ENCODE data around the gene FBXO10. TPM values are rescaled to one million over a fixed set of nuclear protein-coding genes. Genes with fewer than 3 reads are reported as not detected.

FBXO10 gene
- total and polyA plus RNA-seq, 9 donors = 3.0 to 7.2 (median 4.7) TPM

- no peak for DNase-seq
- no peaks in the 10 kb centered on the region for H3K4me1 ChIP-seq (ENCODE audit: insufficient read depth)
- H3K4me3 ChIP-seq = no peak overlapping the region
- H3K9me3 ChIP-seq = no peaks in the 10 kb centered on the region
- 52 to 60% (median 53%) methylated on average over 1 of the region's 1 CpG for WGBS, 3 donors
- no peak overlapping the region for H3K27ac ChIP-seq
- no peaks in the 10 kb centered on the region for H3K27me3 ChIP-seq
- H3K36me3 ChIP-seq = no peaks in the 10 kb centered on the region
- TF ChIP-seq EP300 (IDR thresholded peaks at IDR 0.05) (no peak), POLR2A (IDR thresholded peaks at IDR 0.05) (no peak), CTCF (IDR thresholded peaks at IDR 0.05) (no peak)
- intact Hi-C loops (cut with DNase I) = loop anchor here in 1 of 4 donors (5.0 kb wide), 1 partner anchor 232 kb away; no protein-coding TSS in a partner anchor
Observed at GRCh38 chr9:37550781-37551180, 25.4 kb downstream of the FBXO10 start.

- intact Hi-C loops (cut with DNase I) = no loop called here
- no peak for DNase-seq
- H3K4me1 ChIP-seq (ENCODE audit: insufficient read depth) = no peaks in the 10 kb centered on the region
- no peaks in the 10 kb centered on the region for H3K27me3 ChIP-seq
- TF ChIP-seq CTCF (IDR thresholded peaks at IDR 0.05) = no peak
- TF ChIP-seq POLR2A (IDR thresholded peaks at IDR 0.05) = no peak
- no peak for TF ChIP-seq EP300 (IDR thresholded peaks at IDR 0.05)
- H3K4me3 ChIP-seq = no peak overlapping the region
- H3K36me3 ChIP-seq = no peaks in the 10 kb centered on the region
- no peak overlapping the region for H3K27ac ChIP-seq
- no peaks in the 10 kb centered on the region for H3K9me3 ChIP-seq
Observed at GRCh38 chr9:37549527-37549926, 26.7 kb downstream of the FBXO10 start.

GRCh38 chr9:37547328-37547878 is 28.8 kb downstream of the FBXO10 start:
- Histone ChIP-seq H3K4me3 (no peak overlapping the region), H3K27ac (no peak overlapping the region), H3K9me3 (no peaks in the 10 kb centered on the region), H3K4me1 (ENCODE audit: insufficient read depth) (no peaks in the 10 kb centered on the region), H3K27me3 (no peaks in the 10 kb centered on the region), H3K36me3 (no peaks in the 10 kb centered on the region)
- intact Hi-C loops (cut with DNase I) = no loop called here
- 93 to 96% (median 95%) methylated on average over 5 of the region's 5 CpGs for WGBS, 3 donors
- no peak for DNase-seq
- TF ChIP-seq POLR2A (IDR thresholded peaks at IDR 0.05) (no peak), EP300 (IDR thresholded peaks at IDR 0.05) (no peak), CTCF (IDR thresholded peaks at IDR 0.05) (no peak)

- Histone ChIP-seq H3K36me3 (no peaks in the 10 kb centered on the region), H3K27ac (no peak overlapping the region), H3K9me3 (no peaks in the 10 kb centered on the region), H3K4me1 (ENCODE audit: insufficient read depth) (no peaks in the 10 kb centered on the region), H3K4me3 (no peak overlapping the region), H3K27me3 (no peaks in the 10 kb centered on the region)
- intact Hi-C loops (cut with DNase I) = no loop called here
- TF ChIP-seq CTCF (IDR thresholded peaks at IDR 0.05) (no peak), EP300 (IDR thresholded peaks at IDR 0.05) (no peak), POLR2A (IDR thresholded peaks at IDR 0.05) (no peak)
- DNase-seq = no peak
- WGBS, 3 donors = 83 to 95% (median 86%) methylated on average over 1 of the region's 1 CpG
Observed at GRCh38 chr9:37543468-37543867, 32.7 kb downstream of the FBXO10 start.
